ENCODE results near the gene SLC17A9.

DNA sequence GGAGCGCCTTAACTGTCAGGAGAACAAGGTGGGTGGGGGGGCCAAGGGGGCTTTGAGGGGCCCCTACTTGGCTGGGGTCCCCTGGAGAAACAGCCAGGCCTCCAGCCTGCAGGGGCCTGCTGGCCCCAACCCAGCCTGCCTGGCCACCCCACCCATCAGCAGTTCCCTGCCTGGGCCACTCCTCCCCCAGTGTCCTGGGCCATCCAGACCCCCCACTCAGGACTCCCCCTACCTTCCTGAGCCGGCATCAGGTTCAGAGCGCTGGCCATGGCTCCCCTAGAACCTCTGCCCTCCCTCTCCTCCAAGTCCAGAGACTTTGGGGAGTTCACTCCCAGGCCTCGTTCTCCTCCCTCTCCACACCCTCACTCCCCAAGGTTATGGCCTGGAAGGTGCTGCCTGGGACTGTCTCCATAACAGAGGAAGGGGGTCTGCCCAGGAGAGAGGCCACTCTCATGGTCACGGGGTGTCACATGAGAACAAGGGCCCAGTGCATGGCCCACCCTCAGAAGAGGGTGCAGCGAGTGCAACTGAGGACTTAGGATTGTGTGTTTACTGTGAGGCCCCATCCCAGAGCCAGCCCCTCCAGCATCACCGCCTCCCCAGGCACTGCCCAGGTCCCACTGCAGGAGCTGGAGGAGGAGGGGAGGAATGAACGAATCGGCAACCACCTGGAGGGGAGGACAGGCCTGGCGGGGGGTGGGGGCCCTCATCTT is 6.0 kb downstream of the SLC17A9 start:
- TF ChIP-seq EZH2 (IDR thresholded peaks at IDR 0.05) (no peak), EZH2phosphoT487 (IDR thresholded peaks at IDR 0.05; ENCODE audit: borderline replicate concordance) (no peak), JUND (IDR thresholded peaks at IDR 0.05) (no peak), POLR2A (IDR thresholded peaks at IDR 0.05; ENCODE audit: borderline replicate concordance, extremely low read depth, insufficient read depth, insufficient read length) (no peak), ELF1 (IDR thresholded peaks at IDR 0.05; ENCODE audit: borderline replicate concordance, low read depth) (no peak), FOSL1 (IDR thresholded peaks at IDR 0.05; ENCODE audit: low read depth) (no peak)
- TF ChIP-seq, protein P1, sequence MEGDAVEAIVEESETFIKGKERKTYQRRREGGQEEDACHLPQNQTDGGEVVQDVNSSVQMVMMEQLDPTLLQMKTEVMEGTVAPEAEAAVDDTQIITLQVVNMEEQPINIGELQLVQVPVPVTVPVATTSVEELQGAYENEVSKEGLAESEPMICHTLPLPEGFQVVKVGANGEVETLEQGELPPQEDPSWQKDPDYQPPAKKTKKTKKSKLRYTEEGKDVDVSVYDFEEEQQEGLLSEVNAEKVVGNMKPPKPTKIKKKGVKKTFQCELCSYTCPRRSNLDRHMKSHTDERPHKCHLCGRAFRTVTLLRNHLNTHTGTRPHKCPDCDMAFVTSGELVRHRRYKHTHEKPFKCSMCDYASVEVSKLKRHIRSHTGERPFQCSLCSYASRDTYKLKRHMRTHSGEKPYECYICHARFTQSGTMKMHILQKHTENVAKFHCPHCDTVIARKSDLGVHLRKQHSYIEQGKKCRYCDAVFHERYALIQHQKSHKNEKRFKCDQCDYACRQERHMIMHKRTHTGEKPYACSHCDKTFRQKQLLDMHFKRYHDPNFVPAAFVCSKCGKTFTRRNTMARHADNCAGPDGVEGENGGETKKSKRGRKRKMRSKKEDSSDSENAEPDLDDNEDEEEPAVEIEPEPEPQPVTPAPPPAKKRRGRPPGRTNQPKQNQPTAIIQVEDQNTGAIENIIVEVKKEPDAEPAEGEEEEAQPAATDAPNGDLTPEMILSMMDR (IDR thresholded peaks at IDR 0.05 in 2 of 3, conservative IDR thresholded peaks at IDR 0.05 in 1 of 3; ENCODE audit: borderline replicate concordance in 1 of 3, insufficient read depth in 1 of 3, low read depth in 2 of 3, low read length in 2 of 3) = no peak
- TF ChIP-seq, protein P2, sequence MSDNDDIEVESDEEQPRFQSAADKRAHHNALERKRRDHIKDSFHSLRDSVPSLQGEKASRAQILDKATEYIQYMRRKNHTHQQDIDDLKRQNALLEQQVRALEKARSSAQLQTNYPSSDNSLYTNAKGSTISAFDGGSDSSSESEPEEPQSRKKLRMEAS (IDR thresholded peaks at IDR 0.05) = no peak
- TF ChIP-seq, protein P3, sequence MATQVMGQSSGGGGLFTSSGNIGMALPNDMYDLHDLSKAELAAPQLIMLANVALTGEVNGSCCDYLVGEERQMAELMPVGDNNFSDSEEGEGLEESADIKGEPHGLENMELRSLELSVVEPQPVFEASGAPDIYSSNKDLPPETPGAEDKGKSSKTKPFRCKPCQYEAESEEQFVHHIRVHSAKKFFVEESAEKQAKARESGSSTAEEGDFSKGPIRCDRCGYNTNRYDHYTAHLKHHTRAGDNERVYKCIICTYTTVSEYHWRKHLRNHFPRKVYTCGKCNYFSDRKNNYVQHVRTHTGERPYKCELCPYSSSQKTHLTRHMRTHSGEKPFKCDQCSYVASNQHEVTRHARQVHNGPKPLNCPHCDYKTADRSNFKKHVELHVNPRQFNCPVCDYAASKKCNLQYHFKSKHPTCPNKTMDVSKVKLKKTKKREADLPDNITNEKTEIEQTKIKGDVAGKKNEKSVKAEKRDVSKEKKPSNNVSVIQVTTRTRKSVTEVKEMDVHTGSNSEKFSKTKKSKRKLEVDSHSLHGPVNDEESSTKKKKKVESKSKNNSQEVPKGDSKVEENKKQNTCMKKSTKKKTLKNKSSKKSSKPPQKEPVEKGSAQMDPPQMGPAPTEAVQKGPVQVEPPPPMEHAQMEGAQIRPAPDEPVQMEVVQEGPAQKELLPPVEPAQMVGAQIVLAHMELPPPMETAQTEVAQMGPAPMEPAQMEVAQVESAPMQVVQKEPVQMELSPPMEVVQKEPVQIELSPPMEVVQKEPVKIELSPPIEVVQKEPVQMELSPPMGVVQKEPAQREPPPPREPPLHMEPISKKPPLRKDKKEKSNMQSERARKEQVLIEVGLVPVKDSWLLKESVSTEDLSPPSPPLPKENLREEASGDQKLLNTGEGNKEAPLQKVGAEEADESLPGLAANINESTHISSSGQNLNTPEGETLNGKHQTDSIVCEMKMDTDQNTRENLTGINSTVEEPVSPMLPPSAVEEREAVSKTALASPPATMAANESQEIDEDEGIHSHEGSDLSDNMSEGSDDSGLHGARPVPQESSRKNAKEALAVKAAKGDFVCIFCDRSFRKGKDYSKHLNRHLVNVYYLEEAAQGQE (IDR thresholded peaks at IDR 0.05; ENCODE audit: low read depth) = no peak
